ENCODE measurements around the gene LRMDA.

LRMDA gene

DNA sequence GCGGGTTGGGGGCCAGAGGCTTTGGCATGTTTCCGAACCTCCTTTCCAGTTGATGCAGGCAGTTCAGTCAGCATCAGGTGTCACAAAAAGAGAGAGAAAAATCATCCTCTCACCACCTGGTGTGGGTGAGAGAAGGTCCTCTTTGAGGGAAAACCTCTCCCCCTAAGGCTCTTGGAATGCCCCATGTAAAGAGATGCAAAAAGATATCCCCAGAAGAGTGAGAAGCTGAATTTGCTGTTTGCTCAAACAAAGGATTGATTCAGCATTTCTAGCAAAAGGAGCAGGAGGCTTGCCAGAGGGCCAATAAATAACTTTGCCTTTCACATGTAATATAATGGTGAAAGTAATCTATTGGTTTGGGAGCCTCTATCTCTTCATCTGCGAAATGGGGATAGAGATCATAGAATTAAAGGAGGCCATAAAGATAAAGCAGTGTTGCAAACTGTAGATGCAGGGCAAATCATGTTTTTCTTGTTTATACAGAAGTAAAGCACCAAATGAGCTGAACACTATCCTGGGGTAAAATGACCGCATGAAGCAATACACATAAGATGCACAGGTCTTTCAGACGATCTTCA lies 425.9 kb downstream of the LRMDA start:
- DNase-seq: no peak

GRCh38 chr10:75857896-75858295 lies 426.5 kb downstream of the LRMDA start:
- no peak for DNase-seq

DNA sequence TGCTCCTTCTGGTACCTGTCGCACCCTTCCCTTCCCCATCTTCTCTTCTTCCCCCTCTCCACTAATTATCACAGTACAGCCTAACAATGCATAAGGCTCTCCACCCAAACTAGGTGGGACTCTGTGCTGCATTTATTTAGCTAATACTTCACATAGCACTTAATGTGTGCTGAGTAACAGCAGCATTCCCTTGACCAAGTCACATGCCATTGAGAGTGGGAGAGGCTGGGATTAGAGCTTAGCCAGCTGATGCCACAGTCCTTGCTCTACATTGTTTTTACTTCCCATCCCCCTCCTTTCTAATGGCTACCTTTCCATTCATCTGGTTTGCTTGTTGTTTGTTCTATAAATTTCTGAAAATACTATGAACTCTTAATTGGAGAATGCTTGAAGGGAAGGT lies 426.9 kb downstream of the LRMDA start:
- DNase-seq: no peak

DNA sequence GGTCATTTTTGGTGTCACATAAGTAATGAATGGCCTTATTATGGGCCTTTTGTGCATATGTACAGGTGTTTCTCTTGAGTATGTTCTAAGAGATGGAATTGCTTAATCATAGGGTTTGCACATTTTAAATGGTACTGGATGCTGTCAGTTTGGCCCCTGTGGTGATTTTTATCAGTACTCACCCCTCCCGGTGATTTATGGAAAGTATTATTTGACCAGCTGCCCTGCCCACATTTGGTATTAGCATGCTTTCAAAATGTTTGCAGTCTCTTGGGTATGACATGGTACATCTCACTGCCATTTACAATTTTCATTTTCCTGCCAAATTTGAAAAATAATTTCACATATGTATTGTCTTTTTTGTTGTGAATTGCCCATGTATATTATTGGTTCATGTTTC lies 427.7 kb downstream of the LRMDA start:
- no peak for DNase-seq

GRCh38 chr10:75860009-75860408 lies 428.6 kb downstream of the LRMDA start:
- no peak for DNase-seq

- DNase-seq: no peak
Measured at GRCh38 chr10:75861582-75861981, 430.2 kb downstream of the LRMDA start.

DNA sequence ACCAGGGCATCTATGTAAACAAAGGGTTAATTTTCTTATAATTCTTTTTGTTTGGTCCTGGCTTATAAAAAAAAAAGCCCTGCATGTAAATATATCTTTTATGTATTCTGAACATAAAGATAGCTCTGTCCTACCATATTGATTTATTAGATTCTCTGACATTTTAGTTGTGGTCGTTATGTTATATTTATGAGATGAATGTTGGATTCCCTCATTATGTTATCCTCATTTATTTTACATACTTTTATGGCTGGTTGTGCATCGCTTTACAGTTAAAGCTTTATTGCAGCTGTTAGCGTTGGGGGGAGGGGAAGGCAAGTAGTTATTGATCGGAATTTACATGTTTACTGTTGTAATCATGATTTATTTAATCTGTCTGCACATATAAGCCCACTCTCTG lies 431.5 kb downstream of the LRMDA start:
- no peak for DNase-seq

DNA sequence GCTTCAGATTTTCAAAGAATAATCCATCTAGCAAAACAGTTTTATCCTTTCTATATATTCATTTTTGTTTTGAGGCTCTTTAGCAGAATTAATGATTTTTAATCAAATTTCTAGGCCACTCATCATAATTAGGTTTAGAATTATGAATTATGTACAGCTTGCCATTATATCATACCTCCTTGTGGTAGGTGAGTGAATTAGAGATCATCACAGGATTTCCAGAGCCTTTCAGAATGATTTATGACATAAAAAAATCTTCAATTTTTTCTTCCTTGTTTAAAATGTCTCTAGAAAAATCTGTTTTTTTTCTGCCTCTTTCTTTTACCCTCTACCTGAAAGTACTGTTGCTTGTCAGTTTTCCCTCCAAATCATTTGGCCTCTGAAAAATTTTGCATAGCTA lies 433.3 kb downstream of the LRMDA start:
- DNase-seq: no peak

GRCh38 chr10:75865413-75866299 lies 434.2 kb downstream of the LRMDA start:
- DNase-seq: no peak

DNA sequence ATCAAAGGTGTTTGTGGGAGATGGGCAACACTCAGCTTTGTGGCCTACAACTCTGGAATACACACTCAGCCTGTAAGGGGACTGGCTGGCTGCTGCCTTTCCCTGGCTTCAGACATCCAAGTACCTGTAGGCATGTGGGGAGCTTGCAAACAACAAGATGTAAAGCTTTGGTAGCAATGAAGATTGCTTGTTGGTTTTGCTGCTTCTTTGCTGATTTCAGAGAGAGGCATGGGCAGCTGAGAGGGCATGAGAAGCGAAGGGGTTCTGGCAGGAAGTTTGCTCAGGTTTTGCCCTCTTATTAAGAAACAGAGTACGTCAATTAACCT lies 434.8 kb downstream of the LRMDA start:
- no peak for DNase-seq

- DNase-seq: no peak
Measured at GRCh38 chr10:75866731-75867130, 435.3 kb downstream of the LRMDA start.

- no peak for DNase-seq
Measured at GRCh38 chr10:75868574-75868973, 437.1 kb downstream of the LRMDA start.

- no peak for DNase-seq
Measured at GRCh38 chr10:75870039-75870645, 438.7 kb downstream of the LRMDA start.

- no peak for DNase-seq
Measured at GRCh38 chr10:75875740-75876139, 444.3 kb downstream of the LRMDA start.

DNA sequence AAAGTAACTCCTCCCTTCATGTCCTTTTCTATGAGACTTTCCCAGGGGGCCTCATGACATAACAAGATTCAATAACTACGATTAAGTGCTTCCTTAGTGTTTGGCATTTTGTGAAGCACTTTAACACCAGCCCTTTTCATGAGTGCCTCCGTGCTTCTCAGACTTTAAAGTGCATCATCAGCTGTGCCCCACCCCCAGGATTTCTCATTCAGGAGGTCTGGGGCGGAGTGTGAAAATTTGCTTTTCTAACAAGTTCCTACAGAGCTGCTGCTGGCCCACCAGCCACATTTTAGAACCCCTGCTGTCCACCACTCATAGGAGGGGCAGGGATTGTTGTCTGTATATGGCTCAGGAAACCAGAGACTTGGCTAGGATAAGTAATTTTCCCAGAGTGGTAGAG lies 445.3 kb downstream of the LRMDA start:
- DNase-seq: no peak

- DNase-seq: no peak
Measured at GRCh38 chr10:75877877-75878276, 446.5 kb downstream of the LRMDA start.

DNA sequence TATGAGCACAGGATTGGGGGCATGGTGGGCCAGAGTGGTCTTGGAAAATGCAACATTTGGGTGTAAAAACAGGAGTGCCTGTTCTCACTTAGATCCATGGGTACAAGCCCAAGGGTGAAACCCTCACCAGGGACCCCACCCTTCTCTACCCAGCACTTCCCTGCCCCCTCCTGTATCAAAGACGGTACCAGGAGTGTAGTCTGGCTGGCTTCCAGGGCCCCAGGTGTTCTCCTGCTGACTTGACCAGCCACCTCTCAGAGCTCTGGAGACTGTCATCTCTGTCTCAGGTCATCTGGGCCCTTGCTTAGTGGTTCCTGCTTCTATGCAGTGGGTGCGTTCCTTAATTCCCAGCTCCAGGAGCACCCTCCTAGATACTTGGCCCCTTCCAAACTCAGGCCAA lies 447.2 kb downstream of the LRMDA start:
- no peak for DNase-seq

- DNase-seq: no peak
Measured at GRCh38 chr10:75880031-75880775, 448.8 kb downstream of the LRMDA start.

DNA sequence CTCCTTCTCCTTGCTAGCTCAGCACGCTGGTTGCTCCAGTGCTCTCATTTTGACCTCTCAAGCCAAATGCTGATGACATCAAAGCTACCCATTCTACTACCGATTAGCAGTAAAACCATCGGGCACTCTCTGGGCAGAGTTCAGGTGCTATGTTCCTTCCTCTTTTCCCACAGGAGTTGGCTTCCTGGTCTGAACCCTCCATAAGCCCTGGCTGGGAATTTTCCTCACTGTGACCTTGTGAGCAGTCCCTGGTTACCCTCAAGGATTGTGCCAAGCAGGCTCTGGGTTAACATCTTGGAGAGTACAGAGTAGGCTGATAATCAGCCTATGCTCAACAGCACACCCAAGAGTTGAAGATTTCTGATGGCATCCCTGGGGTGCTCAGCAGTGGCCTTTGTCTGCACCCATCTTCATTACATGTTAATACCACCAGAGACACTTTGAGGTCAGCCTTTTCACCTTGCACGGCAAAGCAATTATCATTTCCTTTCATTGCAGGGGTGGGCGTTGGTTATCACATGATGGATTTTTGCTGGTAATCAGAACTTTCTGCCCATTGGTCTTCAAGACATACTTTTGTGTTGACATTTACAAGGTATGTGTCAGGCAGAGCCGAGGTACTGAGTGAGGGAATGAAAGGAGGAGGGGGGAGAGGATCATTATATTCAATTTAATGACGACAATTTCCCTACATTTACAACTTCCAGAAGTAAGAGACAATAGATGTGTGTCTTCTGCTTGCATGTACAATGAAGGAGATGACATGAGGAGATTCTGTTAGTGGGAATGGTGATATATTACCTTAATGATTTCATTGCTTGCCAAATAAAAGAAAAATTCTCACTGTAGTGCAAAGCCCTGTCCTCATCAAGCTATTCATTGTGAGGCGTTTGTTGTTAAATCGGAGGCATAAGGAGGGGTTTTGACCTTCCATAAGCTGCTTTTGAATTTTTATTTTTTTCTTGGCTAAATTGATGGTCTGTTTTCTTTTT lies 452.0 kb downstream of the LRMDA start:
- DNase-seq: no peak

DNA sequence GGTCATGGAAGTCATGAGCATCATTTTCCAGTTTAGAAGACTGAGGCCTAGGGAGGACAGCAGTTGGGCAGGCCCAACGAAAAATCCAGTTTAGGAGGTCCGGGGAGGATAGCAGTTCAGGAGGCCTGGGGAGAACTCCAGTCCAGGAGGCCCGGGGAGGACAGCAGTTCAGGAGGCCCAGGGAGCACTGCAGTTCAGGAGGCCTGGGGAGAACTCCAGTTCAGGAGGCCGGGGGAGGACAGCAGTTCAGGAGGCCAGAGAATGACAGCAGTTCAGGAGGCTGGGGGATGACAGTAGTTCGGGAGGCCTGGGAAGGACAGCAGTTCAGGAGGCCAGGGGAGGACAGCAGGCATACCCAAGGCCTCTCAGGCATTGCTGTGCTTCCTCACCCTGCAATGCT lies 453.4 kb downstream of the LRMDA start:
- DNase-seq: no peak

GRCh38 chr10:75887369-75887768 lies 455.9 kb downstream of the LRMDA start:
- DNase-seq: no peak

DNA sequence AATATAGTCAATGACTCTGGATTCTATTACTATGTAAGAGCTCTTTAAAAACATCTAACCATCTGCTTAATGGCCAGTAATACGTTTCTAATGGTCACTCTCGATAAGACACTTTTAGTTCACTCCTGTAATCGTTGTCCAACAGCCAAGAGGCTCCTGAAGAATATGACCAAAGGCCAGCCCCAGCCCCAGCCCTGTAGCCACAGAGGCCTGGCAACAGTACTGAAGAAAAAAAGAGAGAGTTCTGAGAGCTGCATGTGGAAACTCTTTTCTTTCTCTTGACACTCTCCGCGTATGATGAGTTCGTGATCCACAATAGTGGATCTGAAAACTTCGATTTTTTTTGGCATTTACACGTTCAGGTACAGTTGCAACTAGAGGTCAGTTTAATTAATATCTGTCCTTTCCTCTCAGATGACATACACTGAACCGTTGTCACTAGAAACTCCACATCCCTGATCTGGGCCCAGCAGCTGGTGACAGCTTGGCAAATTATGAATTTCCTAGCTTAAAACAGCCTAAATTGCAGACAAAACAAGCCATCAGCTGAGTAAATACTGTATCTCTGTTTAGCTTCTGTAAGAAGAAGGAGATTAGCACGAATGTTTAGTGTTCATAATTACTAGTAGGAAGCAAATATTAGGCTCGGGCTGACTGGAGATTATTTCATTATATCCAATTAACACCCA lies 456.7 kb downstream of the LRMDA start:
- no peak for DNase-seq

All from NCI-H524 treated with DMSO at 0.1 percent for 48 hours (cell line).